A673 (cell line): ENCODE results near the gene CRACR2B.

Source experiments
- CTCF ChIP-seq: fragments of 300-800, 200-600 bp; sonication (generic); conservative IDR thresholded peaks from 2 replicates; pipeline ENCODE4 v1.5.1; 2017; ENCODE audit warnings: low read depth, mild to moderate bottlenecking, antibody characterized with exemption, low read length, moderate library complexity, mixed read lengths
- EZH2 ChIP-seq: fragments of 200-600 bp; sonication (generic); IDR thresholded peaks from 2 replicates; pipeline ENCODE4 v1.6.1; 2017; ENCODE audit warnings: borderline replicate concordance, low read depth, mild to moderate bottlenecking, mixed read lengths, antibody characterized with exemption, low read length; ENCODE audit not compliant: poor library complexity, severe bottlenecking

DNA sequence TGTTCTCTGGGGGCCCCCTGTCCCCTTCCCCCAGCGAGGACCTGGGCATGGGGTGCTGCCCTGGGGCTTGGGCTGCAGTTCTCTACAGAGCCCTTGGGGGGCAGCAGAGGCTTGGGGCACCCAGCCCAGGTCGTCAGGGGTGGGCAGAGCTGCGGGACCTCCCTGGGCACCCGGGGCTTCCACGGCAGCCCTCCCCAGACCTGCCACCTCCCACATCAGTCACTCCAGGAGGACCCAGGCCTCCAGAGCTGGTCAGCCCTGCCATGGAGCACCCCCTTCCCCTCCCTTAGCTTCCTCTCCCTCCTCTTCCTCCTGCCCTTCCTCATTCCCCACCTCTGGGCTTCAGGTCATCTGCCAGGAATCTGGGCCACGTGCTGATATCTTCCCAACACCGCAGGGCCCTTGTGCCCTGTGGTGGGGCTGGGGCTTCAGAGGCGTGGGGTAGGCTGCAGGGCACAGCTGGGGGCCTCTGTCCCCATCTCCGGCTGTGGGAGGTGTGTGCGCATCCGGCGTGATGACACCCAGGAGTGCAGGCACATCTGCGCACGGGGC is 20.7 kb downstream of the CRACR2B start:
- TF ChIP-seq CTCF (peak; percentile 82), EZH2 (no peak)
